C4-2B (cell line): ENCODE results near the gene CYLD.

Source experiments
- H3K27ac ChIP-seq: fragments of 450-650 bp; 2 replicates; pipeline ENCODE4 v1.5.1; 2017
- ZFX ChIP-seq: fragments of 450-650 bp; IDR thresholded peaks from 2 replicates; pipeline ENCODE4 v1.6.1; 2017
- TF ChIP-seq, protein P1 (sequence below): fragments of 450-650 bp; conservative IDR thresholded peaks from 2 replicates; pipeline ENCODE4 v1.5.1; 2017; ENCODE audit warnings: mild to moderate bottlenecking

Gene CYLD

DNA sequence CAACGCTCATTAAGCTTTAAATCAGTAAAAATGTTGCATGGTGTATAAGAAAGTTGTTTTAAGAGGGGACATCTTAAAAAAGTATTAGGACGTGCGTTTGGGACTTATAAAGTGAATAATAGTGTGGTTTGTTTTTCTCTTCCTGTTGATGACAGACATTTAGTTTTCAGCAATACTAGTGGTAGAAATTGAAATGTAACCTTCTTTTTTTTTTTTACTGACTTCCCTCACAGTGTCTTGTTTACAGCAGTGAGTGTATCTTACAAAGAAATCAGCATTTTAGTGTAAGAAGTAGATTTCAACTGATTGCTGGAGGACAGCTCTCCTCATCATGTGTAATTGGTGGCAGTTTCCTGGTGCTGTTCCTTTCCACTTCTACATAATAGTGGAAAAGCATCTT lies 39.6 kb downstream of the CYLD start:
- TF ChIP-seq ZFX = no peak
- TF ChIP-seq, protein P1, sequence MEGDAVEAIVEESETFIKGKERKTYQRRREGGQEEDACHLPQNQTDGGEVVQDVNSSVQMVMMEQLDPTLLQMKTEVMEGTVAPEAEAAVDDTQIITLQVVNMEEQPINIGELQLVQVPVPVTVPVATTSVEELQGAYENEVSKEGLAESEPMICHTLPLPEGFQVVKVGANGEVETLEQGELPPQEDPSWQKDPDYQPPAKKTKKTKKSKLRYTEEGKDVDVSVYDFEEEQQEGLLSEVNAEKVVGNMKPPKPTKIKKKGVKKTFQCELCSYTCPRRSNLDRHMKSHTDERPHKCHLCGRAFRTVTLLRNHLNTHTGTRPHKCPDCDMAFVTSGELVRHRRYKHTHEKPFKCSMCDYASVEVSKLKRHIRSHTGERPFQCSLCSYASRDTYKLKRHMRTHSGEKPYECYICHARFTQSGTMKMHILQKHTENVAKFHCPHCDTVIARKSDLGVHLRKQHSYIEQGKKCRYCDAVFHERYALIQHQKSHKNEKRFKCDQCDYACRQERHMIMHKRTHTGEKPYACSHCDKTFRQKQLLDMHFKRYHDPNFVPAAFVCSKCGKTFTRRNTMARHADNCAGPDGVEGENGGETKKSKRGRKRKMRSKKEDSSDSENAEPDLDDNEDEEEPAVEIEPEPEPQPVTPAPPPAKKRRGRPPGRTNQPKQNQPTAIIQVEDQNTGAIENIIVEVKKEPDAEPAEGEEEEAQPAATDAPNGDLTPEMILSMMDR = no peak
- no peak overlapping the region for H3K27ac ChIP-seq

DNA sequence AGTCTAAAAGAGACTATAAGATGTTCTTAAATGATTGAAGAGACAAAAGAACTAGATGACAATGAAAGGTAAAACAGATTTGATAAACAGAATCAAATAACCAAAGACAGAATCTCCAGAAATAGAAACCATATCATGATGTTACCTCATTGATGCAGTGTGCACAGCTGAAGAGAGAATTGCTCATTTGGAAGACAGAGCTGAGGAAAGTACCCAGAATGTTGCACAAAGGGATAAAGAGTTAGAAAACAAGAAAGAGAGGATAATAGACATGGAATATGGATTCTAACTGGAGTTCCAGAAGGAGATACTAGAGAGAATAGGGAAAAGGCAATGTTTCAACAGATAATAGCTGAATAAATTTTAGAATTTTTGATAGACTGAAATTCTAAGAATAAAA lies 47.9 kb downstream of the CYLD start:
- H3K27ac ChIP-seq = no peak overlapping the region
- TF ChIP-seq, protein P1 = no peak
- TF ChIP-seq ZFX = no peak

DNA sequence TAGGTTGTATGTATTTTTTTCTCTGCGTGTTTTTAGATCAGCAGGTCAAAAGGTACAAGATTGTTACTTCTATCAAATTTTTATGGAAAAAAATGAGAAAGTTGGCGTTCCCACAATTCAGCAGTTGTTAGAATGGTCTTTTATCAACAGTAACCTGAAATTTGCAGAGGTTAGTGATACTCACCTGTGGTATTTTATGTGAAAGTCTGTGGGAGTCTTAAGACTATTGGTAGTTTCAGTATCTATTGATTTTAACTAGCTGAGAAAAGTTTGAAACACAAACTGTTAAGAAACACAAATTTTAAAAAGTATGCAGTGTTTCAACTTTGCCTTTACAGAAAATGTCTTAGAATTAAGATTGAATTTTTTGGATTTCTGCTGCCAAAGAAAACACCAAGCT lies 49.6 kb downstream of the CYLD start:
- H3K27ac ChIP-seq = no peak overlapping the region
- TF ChIP-seq, protein P1 = no peak
- TF ChIP-seq ZFX = no peak

DNA sequence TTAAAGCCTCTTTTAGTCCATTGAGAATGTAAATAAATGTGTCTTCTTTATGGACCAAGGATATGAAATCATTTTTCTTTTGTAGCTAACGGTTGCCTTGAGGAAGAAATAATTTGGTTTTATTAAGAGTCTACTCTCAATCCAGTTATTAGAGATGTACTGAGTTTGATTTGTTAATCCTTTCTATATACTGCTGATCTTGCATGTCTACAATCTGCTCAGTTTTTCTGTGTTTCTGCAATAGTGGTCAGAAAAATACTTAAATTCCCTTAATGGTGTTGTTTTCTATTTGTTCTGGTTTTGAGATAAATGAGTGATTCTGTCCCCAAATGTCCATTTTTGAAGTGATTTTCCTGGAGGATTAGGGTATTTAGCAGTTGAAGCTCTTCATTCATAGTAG lies 54.9 kb downstream of the CYLD start:
- TF ChIP-seq, protein P1 = no peak
- no peak for TF ChIP-seq ZFX

DNA sequence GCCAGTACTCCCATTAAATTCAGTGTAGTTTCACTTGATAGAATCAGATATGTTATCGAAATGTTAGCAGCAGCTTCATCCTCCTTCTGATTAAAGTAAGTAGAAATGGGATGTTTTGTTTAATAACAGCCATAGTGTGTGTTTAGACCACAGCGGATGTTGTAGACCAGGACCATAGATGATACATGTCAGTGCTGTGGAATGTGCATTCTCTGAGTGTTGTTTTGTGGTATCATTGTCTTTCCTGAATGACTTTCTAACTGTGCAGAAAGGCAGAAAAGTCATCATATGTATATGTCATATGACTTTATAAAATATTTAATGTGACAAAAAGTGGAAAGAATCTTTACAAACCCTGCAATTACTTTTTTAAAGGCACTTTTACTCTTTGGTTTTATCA lies 55.6 kb downstream of the CYLD start:
- no peak overlapping the region for H3K27ac ChIP-seq
- TF ChIP-seq ZFX = no peak
- TF ChIP-seq, protein P1 = no peak

More for the DNA sequence above, 54.9 kb downstream of the CYLD start:
- H3K27ac ChIP-seq = no peak overlapping the region

DNA sequence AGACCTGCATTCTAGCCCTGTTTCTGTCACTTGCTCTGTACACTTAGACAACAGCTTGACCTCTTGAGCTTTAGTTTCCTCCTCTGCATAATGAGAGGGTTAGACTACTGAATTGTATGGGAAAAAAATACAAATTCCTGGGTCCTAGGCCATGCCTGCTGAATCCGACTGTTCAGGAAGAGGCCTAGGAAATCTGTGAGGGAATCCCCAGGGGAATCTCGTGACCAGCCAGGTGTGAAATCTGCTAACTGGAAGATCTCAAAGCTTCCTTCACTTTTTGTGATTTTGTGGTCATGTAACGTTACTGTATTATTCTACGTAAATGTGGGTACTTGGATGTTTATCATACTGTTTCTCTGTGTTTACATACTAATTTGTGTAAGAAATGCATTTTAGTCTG lies 58.2 kb downstream of the CYLD start:
- TF ChIP-seq, protein P1 = no peak
- no peak for TF ChIP-seq ZFX

DNA sequence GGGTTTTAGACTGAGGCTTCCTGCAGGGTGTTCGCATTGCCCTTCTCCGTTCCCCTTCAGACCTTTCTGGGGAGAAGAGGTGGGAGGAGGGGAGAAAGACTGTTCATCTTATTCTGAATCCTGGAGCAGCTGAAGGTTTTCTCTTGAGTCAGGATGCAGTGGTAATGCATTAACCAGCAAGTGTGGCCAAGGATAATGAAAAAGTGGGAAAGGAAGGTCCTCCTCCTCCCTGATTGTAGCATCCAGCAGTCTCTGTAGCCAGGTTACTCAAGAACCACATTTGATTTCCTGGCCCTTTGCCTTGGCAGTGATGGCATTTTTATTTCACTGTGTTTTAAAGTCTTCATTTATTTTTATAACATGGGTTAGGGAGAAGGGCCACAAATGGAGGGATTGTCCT lies 59.1 kb downstream of the CYLD start:
- no peak for TF ChIP-seq ZFX
- TF ChIP-seq, protein P1 = no peak
- H3K27ac ChIP-seq = no peak overlapping the region

More for the DNA sequence above, 58.2 kb downstream of the CYLD start:
- H3K27ac ChIP-seq = no peak overlapping the region
